ENCODE measurements around the gene VEGFC.

GRCh38 chr4:176646311-176646710 is 146.4 kb downstream of the VEGFC start:
- TF ChIP-seq, protein P1, sequence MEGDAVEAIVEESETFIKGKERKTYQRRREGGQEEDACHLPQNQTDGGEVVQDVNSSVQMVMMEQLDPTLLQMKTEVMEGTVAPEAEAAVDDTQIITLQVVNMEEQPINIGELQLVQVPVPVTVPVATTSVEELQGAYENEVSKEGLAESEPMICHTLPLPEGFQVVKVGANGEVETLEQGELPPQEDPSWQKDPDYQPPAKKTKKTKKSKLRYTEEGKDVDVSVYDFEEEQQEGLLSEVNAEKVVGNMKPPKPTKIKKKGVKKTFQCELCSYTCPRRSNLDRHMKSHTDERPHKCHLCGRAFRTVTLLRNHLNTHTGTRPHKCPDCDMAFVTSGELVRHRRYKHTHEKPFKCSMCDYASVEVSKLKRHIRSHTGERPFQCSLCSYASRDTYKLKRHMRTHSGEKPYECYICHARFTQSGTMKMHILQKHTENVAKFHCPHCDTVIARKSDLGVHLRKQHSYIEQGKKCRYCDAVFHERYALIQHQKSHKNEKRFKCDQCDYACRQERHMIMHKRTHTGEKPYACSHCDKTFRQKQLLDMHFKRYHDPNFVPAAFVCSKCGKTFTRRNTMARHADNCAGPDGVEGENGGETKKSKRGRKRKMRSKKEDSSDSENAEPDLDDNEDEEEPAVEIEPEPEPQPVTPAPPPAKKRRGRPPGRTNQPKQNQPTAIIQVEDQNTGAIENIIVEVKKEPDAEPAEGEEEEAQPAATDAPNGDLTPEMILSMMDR (IDR thresholded peaks at IDR 0.05), result no peak
- TF ChIP-seq EZH2 (IDR thresholded peaks at IDR 0.05) (no peak), EZH2phosphoT487 (IDR thresholded peaks at IDR 0.05) (no peak)

Data from neural progenitor cell (in vitro differentiated cells).